Heart left ventricle (tissue), 13 donors: ENCODE measurements around the gene MFNG.

Experiments used
- POLR2A ChIP-seq, 2 donors: fragments of 450-650 bp; IDR thresholded peaks; one replicate each; pipeline ENCODE4 v1.6.1; 2017; ENCODE audit warnings: antibody characterized with exemption in 2 of 2, mild to moderate bottlenecking in 2 of 2, moderate library complexity in 2 of 2
- TF ChIP-seq, protein P1 (sequence below), 12 donors: fragments of 200-600 bp; sonication (generic) in 4 of 12; IDR thresholded peaks; one replicate each; pipeline versions ENCODE4 v1.5.0 to v1.8.0; 2018 to 2022; ENCODE audit warnings: antibody characterized with exemption in 12 of 12, mild to moderate bottlenecking in 5 of 12
- donor health status: ischemic (EF 13 %, LVEDD 7.1; RV severe dilation, severe dysfunction).
- donor health status: DM: no; HTN: yes; CAD: no.
- donor health status: DM: no; HTN: no; CAD: no.
- donor health status: ischemic (EF 25% LVEDD 6.9; RV normal size, moderate dysfunction).
- donor health status: ischemic (EF 25% LVEDD 5.7; RV mildly dilated, moderate dysfunction).
- donor health status: ischemic (EF 35%, LVEDD 5.7; RV mildly dilated, moderate dysfunction).
- donor health status: nonischemic (EF 11% LVEDD 7.7; RV severe dilation, severe dysfunction).
- donor health status: DM: yes; HTN: yes; CAD: no.
- donor health status: PGD.
- donor health status: ischemic (EF 29% LVEDD 5.4; RV normal size, mild dysfunction).
- donor health status: nonischemic (EF 23%, LVEDD 6.1; RV moderate dilation, normal function).

DNA sequence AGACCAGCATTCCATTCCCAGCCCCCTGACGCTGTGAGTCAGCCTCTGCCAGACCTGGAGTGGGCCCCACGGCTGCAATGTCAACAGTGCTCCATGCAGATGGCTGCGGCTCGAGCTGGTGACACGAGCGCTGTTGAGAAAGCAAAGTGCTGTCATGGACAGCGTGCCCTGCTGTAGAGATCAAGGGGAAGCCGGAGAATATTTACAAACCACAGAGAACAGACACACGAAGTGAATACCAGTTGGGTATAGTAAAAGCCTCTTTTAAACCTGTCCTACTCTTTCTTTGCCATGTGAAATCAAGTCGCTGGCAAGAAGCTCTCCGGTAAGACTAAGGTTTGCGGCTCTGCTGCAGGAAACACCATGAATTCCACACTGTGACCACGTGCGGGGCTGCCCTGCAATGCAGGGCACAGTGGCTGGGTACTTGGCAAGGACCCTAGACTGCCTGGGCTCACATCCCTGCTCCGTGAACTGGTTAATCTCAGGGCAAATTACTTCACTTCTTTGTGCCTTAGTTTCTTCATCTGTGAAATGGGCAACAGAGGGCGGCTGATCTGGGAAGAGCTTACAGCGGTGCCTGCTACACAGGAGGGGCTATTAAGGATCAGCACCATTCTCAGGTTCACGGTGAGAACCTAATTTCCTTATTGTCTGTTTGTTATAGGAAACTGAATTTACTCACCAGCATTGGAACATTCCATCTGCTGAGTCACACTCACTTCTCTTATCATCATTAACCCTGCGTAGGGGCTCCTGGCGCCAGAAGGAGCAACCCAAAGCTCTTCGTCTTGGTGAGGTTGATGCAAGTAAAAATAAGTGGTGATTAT, 31.1 kb downstream of the MFNG start:
- TF ChIP-seq, protein P1, sequence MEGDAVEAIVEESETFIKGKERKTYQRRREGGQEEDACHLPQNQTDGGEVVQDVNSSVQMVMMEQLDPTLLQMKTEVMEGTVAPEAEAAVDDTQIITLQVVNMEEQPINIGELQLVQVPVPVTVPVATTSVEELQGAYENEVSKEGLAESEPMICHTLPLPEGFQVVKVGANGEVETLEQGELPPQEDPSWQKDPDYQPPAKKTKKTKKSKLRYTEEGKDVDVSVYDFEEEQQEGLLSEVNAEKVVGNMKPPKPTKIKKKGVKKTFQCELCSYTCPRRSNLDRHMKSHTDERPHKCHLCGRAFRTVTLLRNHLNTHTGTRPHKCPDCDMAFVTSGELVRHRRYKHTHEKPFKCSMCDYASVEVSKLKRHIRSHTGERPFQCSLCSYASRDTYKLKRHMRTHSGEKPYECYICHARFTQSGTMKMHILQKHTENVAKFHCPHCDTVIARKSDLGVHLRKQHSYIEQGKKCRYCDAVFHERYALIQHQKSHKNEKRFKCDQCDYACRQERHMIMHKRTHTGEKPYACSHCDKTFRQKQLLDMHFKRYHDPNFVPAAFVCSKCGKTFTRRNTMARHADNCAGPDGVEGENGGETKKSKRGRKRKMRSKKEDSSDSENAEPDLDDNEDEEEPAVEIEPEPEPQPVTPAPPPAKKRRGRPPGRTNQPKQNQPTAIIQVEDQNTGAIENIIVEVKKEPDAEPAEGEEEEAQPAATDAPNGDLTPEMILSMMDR (IDR thresholded peaks at IDR 0.05), result no peak
- TF ChIP-seq POLR2A (IDR thresholded peaks at IDR 0.05), result no peak
